GM19193 (cell line): ENCODE results near the gene ITGB1BP2.

ENCODE experiments used
- POLR2A ChIP-seq: IDR thresholded peaks from 4 replicates; pipeline ENCODE4 v1.6.1; 2011; ENCODE audit not compliant: insufficient read depth, insufficient read length; ENCODE audit errors: extremely low read depth

ITGB1BP2 gene

GRCh38 chrX:71301195-71301924 is at the start of gene ITGB1BP2:
TSS of gene ITGB1BP2 (plus strand) at chrX:71301750. CDS start at chrX:71301807, 57 bp downstream.
- TF ChIP-seq POLR2A: peak; percentile 26

- no peak for TF ChIP-seq POLR2A
Observed at GRCh38 chrX:71252221-71252620, 49.3 kb upstream of the ITGB1BP2 start.

GRCh38 chrX:71253253-71254091 is 48.1 kb upstream of the ITGB1BP2 start:
- TF ChIP-seq POLR2A: no peak

- TF ChIP-seq POLR2A: peak; percentile 32
Observed at GRCh38 chrX:71254092-71254963, 47.2 kb upstream of the ITGB1BP2 start, which contains the start of gene ZMYM3. TSS of gene ZMYM3 (minus strand) at chrX:71254140. CDS start at chrX:71253255, 885 bp downstream.

- no peak for TF ChIP-seq POLR2A
Observed at GRCh38 chrX:71256051-71256450, 45.5 kb upstream of the ITGB1BP2 start.

- no peak for TF ChIP-seq POLR2A
Observed at GRCh38 chrX:71256856-71257255, 44.7 kb upstream of the ITGB1BP2 start.

DNA sequence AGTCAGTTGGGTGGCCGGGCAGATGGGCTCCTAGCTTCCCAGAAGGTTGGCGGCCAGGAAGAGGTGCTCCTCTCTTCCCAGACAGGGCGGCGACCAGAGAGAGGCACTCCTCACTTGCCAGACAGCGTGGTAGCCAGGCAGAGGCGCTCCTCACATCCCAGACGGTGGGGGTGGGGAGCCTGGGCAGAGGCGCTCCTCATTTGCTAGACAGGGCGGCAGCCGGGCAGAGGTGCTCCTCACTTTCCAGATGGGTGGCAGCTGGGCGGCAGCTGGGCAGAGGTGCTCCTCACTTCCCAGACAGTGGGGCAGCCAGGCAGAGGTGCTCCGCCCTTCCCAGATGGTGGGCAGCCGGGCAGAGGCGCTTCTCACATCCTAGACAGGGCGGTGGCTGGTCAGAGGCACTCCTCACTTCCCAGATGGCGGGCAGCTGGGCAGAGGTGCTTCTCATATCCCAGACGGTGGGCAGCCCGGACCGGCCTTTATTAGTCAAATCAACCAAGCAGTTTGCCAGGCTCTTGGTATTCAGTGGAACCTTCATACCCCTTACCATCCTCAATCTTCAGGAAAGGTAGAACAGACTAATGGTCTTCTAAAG is 31.7 kb upstream of the ITGB1BP2 start:
- no peak for TF ChIP-seq POLR2A

DNA sequence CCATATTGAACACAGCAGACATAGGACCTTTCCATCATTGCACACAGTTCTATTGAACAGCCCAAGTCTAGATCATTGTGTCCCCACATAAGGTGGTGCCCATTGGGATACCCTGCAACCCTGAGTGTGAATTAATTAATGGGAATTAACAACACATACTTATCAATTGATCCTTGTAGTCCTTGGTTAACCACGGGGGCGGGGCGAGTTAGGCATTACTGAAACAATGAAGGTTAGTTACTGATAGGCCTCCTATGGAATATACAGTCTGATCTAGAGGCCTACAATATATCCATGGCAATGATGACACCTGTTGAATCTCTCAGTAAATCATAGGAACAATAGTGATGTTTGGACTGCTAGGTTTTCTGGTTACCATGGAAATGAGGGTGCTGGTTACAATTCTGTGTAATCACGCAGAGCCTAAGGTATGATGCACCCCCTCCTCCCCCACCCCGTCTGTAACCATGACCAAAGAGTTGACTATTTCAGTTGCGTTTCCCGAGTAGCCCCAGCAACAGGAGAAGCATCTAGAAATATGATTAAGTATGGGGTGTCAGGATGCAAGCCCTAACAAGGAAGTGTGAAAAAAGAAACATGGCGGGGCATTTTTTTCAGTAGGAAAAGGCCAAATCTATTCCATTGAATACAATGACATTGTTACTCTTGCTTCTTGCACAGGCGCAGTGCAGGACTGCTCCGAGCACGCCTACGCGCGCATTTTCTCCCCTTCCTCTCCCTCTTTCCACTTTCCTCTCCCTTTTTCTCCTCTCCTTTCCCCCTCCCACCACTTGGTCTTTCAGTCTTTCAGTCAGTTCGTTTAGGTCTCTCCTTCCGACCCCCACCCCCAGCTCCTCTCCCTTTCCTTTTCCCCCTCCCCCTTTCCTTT is 18.8 kb upstream of the ITGB1BP2 start:
- TF ChIP-seq POLR2A: no peak

GRCh38 chrX:71283403-71284143 is 18.0 kb upstream of the ITGB1BP2 start, which contains the start of gene NONO:
TSS of gene NONO (plus strand) at chrX:71283635. CDS start at chrX:71290638, 7,003 bp downstream.
- peak; percentile 82 for TF ChIP-seq POLR2A

DNA sequence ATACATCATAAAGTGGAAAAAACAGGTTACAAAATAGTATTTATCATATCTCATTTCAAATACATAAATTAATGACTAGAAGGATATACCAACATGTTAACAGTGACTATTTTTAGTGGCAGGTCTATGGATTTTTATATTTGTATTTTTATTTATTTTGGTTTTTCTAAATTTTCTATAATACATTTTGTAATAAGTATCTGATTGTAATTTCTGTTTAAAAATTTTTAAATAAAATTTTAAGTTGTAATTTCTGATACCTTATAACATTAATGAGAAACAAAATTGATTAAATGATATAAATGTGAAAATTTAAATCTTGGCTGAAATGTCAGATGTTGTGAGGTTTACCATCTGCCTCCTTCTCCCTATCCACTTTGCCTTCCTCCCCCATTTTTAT is 15.6 kb upstream of the ITGB1BP2 start:
- TF ChIP-seq POLR2A: no peak

DNA sequence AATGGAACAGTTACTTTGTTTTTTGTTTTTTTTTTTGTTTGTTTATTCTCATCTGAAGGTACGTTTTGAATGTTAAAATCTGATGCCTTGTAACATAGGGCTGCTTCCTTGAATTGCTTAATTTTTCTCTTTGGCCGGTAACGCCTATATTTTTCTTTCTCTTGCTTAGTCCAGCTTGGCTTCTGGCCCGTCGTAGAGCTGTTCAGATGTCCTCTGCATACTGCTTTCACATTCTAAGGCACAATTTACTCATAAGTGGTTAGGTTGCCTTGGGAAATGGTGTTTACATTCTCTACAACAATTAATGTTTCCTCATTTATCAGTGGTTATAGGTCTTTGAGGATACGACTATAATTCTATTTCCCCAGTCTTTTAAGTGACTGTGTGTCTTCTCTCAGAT is 10.2 kb upstream of the ITGB1BP2 start:
- no peak for TF ChIP-seq POLR2A

- TF ChIP-seq POLR2A: no peak
Observed at GRCh38 chrX:71292669-71293365, 8.7 kb upstream of the ITGB1BP2 start.
